Astrocyte (in vitro differentiated cells and primary cell): ENCODE data around the gene SLC35G6.
"Not testable (repeated sequence)": the region's sequence is repeated elsewhere in the genome, so short reads cannot be mapped to it uniquely, and the experiment has no call there.

ENCODE experiments used
- EZH2 ChIP-seq: IDR thresholded peaks from 2 replicates; pipeline ENCODE4 v1.6.1; 2012; ENCODE audit warnings: mild to moderate bottlenecking, low read length, inconsistent platforms; ENCODE audit not compliant: insufficient read depth
- TF ChIP-seq, protein P1 (sequence below): IDR thresholded peaks from 2 replicates; pipeline ENCODE4 v1.5.1; 2011; ENCODE audit warnings: low read depth, mild to moderate bottlenecking, inconsistent platforms, low read length, moderate library complexity; ENCODE audit not compliant: insufficient read depth

DNA sequence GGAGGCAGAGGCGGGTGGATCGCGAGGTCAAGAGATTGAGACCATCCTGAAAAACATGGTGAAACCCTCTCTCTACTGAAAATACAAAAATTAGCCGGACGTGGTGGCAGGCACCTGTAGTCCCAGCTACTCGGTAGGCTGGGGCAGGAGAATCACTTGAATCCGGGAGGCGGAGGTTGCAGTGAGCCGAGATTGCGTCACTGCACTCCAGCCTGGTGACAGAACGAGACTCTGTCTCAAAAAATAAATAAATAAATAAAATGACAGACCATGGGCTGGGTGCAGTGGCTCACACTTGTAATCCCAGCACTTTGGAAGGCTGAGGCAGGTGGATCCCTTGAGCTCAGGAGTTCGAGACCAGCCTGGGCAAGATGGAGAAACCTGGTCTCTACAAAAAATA, 11.4 kb upstream of the SLC35G6 start:
- TF ChIP-seq, protein P1, sequence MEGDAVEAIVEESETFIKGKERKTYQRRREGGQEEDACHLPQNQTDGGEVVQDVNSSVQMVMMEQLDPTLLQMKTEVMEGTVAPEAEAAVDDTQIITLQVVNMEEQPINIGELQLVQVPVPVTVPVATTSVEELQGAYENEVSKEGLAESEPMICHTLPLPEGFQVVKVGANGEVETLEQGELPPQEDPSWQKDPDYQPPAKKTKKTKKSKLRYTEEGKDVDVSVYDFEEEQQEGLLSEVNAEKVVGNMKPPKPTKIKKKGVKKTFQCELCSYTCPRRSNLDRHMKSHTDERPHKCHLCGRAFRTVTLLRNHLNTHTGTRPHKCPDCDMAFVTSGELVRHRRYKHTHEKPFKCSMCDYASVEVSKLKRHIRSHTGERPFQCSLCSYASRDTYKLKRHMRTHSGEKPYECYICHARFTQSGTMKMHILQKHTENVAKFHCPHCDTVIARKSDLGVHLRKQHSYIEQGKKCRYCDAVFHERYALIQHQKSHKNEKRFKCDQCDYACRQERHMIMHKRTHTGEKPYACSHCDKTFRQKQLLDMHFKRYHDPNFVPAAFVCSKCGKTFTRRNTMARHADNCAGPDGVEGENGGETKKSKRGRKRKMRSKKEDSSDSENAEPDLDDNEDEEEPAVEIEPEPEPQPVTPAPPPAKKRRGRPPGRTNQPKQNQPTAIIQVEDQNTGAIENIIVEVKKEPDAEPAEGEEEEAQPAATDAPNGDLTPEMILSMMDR = not testable (repeated sequence)
- TF ChIP-seq EZH2 = not testable (repeated sequence)
